Measurements from ENCODE around the gene MAP3K15.
"Not testable (repeated sequence)": the region's sequence is repeated elsewhere in the genome, so short reads cannot be mapped to it uniquely, and the experiment has no call there.

The MAP3K15 gene

GRCh38 chrX:19462231-19462630, 53.1 kb downstream of the MAP3K15 start:
- H3K4me3 ChIP-seq (replicated peaks; ENCODE audit: low read depth, low read length): no peak overlapping the region
- no peaks in the 10 kb centered on the region for H3K36me3 ChIP-seq (ENCODE audit: control insufficient read depth, insufficient read depth, low read length)
- no peaks in the 10 kb centered on the region for H3K27me3 ChIP-seq (replicated peaks; ENCODE audit: control insufficient read depth, insufficient read depth, low read length)
- TF ChIP-seq, protein P1, sequence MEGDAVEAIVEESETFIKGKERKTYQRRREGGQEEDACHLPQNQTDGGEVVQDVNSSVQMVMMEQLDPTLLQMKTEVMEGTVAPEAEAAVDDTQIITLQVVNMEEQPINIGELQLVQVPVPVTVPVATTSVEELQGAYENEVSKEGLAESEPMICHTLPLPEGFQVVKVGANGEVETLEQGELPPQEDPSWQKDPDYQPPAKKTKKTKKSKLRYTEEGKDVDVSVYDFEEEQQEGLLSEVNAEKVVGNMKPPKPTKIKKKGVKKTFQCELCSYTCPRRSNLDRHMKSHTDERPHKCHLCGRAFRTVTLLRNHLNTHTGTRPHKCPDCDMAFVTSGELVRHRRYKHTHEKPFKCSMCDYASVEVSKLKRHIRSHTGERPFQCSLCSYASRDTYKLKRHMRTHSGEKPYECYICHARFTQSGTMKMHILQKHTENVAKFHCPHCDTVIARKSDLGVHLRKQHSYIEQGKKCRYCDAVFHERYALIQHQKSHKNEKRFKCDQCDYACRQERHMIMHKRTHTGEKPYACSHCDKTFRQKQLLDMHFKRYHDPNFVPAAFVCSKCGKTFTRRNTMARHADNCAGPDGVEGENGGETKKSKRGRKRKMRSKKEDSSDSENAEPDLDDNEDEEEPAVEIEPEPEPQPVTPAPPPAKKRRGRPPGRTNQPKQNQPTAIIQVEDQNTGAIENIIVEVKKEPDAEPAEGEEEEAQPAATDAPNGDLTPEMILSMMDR (IDR thresholded peaks at IDR 0.05; ENCODE audit: insufficient read depth, low read length, poor library complexity, severe bottlenecking): no peak
- no peak for DNase-seq (ENCODE audit: extremely low read depth, insufficient read length)

GRCh38 chrX:19457662-19458061, 57.6 kb downstream of the MAP3K15 start:
- DNase-seq (ENCODE audit: extremely low read depth, insufficient read length): no peak
- TF ChIP-seq, protein P1 (IDR thresholded peaks at IDR 0.05; ENCODE audit: insufficient read depth, low read length, poor library complexity, severe bottlenecking): no peak
- Histone ChIP-seq H3K36me3 (ENCODE audit: control insufficient read depth, insufficient read depth, low read length) (no peaks in the 10 kb centered on the region), H3K4me3 (replicated peaks; ENCODE audit: low read depth, low read length) (no peak overlapping the region), H3K27me3 (replicated peaks; ENCODE audit: control insufficient read depth, insufficient read depth, low read length) (no peaks in the 10 kb centered on the region)

DNA sequence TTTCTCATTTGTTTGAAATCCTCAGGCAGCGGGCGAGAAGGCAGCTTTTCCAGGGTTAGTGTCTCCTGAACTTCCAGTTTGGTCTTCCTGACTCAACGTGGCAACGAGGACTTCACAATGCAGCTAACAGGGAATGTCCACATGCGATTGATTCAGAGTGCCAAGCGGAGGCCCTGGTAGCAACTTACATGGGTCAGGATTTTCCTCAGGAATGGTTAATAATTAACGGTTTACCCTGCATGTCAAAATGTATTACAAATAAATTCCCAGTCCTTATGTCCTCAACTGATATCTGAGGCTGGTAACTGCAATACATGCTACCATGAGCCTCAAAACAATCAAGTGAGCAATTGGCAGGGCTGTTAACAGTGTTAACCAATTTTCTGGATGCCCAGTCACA, 67.2 kb downstream of the MAP3K15 start:
- no peak for DNase-seq (ENCODE audit: extremely low read depth, insufficient read length)
- Histone ChIP-seq H3K4me3 (replicated peaks; ENCODE audit: low read depth, low read length) (no peak overlapping the region), H3K36me3 (ENCODE audit: control insufficient read depth, insufficient read depth, low read length) (no peaks in the 10 kb centered on the region), H3K27me3 (replicated peaks; ENCODE audit: control insufficient read depth, insufficient read depth, low read length) (no peaks in the 10 kb centered on the region)
- TF ChIP-seq, protein P1 (IDR thresholded peaks at IDR 0.05; ENCODE audit: insufficient read depth, low read length, poor library complexity, severe bottlenecking): no peak

- Histone ChIP-seq H3K4me3 (replicated peaks; ENCODE audit: low read depth, low read length) (no peak overlapping the region), H3K36me3 (ENCODE audit: control insufficient read depth, insufficient read depth, low read length) (no peaks in the 10 kb centered on the region), H3K27me3 (replicated peaks; ENCODE audit: control insufficient read depth, insufficient read depth, low read length) (no peaks in the 10 kb centered on the region)
- no peak for DNase-seq (ENCODE audit: extremely low read depth, insufficient read length)
- TF ChIP-seq, protein P1 (IDR thresholded peaks at IDR 0.05; ENCODE audit: insufficient read depth, low read length, poor library complexity, severe bottlenecking): no peak
Observed at GRCh38 chrX:19446397-19446796, 68.9 kb downstream of the MAP3K15 start.

DNA sequence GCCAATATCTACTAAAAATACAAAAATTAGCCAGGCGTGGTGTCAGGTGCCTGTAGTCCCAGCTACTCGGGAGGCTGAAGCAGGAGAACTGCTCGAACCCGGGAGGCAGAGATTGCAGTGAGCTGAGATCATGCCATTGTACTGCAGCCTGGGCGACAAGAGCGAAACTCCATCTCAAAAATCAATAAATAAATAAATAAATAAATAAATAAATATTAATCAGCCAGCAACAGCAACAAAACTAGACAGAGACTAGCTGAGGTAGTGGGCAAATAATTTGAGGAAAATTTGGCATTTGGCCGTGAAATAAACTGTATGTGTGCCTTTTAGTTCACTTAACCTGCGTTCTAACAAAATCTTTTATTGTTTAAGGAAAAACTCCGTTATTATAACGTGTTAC, 69.5 kb downstream of the MAP3K15 start:
- H3K4me3 ChIP-seq (replicated peaks; ENCODE audit: low read depth, low read length); DNase-seq (ENCODE audit: extremely low read depth, insufficient read length); H3K27me3 ChIP-seq (replicated peaks; ENCODE audit: control insufficient read depth, insufficient read depth, low read length); H3K36me3 ChIP-seq (ENCODE audit: control insufficient read depth, insufficient read depth, low read length): not testable (repeated sequence)

DNA sequence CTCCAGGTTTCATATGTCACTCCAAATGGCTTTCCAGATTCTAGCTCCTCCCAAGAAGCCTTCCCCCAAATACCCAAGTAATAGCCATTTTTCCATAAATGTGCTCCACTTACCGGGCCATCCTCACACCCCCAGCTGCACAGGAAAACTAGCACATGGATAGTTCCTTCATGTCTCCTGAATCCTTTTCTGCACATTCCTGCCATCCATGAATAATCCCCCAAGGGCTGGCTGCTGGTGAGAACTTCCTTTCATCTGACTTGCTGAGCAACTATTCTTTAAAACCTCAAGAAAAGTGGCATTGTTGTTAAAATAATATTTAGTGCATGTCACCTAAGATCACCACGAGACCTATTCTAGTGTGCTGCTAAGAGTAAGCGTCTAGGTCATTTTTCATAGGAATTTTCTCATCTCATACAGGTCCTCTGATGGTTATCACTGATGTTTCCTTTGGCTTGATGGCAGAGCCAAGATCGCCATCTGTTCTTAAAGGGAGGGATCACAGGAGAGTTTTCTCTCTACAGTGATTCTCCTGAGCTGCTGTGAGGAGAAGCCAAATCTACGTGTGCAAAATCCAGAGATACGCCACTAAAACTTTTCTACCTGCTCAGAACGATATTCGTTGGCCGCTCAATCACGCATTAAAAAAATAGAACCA, 71.3 kb downstream of the MAP3K15 start:
- TF ChIP-seq, protein P1 (IDR thresholded peaks at IDR 0.05; ENCODE audit: insufficient read depth, low read length, poor library complexity, severe bottlenecking): no peak
- no peaks in the 10 kb centered on the region for H3K27me3 ChIP-seq (replicated peaks; ENCODE audit: control insufficient read depth, insufficient read depth, low read length)
- no peak for DNase-seq (ENCODE audit: extremely low read depth, insufficient read length)
- H3K4me3 ChIP-seq (replicated peaks; ENCODE audit: low read depth, low read length): no peak overlapping the region
- H3K36me3 ChIP-seq (ENCODE audit: control insufficient read depth, insufficient read depth, low read length): no peaks in the 10 kb centered on the region

All from GM06990 (cell line).